GM21825 (cell line): ENCODE data around the gene SYTL1.
A peak's percentile ranks its signal among the peaks of the same experiment; 100 is the strongest.
"Not testable (repeated sequence)": the region's sequence is repeated elsewhere in the genome, so short reads cannot be mapped to it uniquely, and the experiment has no call there.

Experiments
- ATAC-seq: cut with Tn5 transposase; IDR thresholded peaks from one replicate; pipeline ENCODE4 v1.9.1; 2021; ENCODE audit warnings: mild to moderate bottlenecking, moderate library complexity; ENCODE audit not compliant: unreplicated experiment

SYTL1 gene

DNA sequence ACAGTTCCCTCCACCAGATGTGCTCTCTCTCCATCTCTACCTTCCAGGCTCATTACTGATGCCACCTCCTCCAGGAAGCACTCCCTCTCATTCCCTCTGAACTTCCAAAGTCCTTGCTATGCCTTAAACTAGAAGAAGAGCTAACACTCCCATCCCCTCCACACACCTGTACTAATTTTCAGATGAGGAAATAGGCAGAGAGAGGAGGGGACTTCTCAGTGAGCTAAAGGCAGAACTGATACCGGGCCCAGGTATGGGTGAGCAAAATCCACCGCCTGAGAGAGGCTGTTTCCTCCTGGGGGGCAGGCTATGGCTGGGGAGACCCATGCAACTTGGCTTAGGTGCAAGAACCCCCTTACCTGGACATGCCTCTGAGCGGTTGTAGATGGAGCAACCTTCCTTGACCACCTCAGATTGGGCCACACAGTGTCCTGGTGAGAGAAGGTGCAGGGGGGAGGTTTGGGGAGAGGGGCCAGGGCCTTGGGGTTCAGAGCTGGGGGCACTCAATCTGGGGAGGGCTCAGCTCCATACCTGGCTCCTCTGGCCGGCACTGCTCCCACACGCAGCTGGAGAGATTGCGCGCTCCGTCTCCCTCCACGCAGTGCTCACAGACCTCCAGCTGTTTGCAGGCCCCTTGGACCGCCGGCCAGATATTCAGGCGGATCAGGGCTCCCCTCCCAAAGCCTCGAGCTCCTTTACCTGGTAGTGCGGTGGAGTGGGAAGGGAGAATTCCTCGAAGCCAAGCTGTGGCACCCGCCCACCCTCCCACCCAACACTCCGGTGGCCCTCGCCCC, 40.3 kb downstream of the SYTL1 start:
- ATAC-seq: no peak

DNA sequence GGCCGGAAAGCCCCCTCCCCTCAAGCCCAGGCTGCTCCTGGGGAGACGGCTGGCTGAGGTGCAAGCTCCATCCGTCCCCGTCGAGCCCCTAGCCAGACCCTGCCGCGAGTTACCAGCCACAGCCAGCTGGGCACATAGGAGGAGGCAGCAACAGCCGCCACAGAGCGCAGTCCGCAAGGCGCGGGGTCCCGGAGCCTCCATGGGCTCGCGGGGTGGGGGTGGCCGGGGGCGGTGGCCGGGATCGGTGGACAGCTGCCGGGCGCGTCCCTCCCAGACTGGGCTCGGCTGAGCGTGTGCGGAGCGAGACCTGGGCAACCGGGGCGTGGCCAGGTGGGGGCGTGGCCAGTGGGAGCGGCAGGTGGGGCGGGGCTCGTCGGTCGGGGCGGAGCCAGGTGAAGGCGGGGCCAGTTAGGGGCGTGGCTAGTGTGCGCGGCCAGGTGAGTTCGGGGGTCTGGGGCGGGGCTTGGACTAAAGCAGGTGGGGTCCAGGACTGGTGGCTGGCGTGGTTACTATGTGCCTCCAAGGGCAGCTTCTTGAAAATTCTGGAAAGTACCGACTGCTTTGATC, 41.3 kb downstream of the SYTL1 start, which contains the start of gene CD164L2:
Gene CD164L2, minus strand, starts transcription at position 295 of the 567 bp plus-strand sequence. Its CDS starts 94 bp downstream, at position 201.
- ATAC-seq: no peak

GRCh38 chr1:27383661-27384060, 41.8 kb downstream of the SYTL1 start:
- ATAC-seq: no peak

GRCh38 chr1:27384797-27385196, 43.0 kb downstream of the SYTL1 start:
- ATAC-seq: not testable (repeated sequence)

- ATAC-seq: no peak
These were observed 46.6 kb downstream of the SYTL1 start for GRCh38 chr1:27388337-27389005.

GRCh38 chr1:27391511-27392095, 49.8 kb downstream of the SYTL1 start:
- ATAC-seq: no peak

DNA sequence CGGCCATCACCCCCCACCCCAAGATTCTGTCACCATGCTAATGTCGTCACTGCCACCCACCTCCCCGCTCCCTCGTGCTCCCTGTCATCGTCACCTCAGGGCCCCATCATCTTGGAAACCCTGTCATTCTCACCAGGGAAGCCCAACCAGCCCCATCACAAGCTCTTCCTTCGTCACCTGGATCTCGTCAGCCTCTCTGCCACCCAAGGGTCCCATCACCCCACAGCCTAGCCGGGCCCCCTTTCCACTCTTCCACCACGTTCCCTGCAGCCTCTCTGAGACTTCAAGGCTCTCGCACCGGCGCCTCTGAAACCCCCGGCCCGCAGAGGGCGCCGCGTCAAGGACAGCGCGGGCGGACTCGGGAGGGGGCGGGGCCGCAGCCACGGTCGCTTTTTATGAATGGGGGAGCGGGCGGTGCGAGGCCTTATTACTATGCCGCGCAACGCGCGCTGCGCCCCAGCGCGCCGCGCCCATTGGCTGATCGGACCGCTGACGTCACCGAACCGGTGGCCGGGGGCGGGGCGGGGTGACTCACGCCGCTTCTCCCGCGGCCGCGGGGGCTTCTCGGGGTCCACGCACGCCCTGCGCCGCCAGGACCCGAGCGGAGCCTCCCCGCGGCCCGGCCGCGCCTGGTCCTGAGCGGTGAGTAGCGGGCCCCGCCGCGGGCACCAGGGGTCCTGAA, 50.4 kb downstream of the SYTL1 start, which contains the start of gene GPR3:
Gene GPR3, plus strand, starts transcription at position 527 of the 682 bp plus-strand sequence. CDS start 1,177 bp downstream, outside the sequence.
- ATAC-seq: peak; percentile 65

DNA sequence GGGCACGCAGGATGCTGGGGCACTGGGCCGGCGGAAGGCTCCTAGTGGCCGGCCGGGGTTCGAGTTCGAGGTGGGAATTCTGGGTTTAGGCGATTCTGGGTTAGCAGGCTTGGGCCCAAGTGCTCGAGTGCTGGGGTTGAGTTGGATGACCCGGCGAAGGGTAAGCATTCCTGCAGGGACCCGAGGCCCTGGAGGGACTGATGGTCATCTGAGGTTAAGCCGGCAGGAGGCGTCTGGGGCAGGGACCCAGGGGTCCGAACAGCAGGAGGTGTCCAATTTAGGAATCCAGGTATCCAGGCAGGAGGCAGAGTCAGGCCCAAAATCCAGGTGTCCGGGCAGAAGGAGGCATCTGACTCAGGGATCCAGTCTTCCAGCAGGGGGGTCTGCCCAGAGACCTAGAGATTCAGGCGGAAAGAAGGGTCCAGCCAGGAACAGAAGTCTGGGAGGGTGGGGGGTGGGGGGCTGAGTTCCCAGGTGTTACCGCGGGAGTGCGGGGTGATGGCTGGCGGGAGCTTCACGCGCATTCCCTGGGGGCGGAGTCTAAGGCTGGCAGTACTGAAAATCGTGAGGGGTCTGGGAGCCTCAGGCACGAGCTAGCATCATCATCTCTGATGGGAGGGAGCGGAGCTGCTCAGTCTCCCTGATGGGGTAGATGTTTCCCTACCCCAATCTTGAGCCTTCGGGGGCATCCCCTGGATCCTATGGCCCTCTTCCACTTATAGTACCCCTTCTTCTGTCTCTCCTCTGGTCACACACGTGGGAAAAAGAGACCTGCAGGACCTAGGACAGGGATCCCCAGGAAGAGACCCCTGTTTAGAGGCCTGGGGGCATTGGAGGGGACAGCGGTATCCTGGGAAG, 51.2 kb downstream of the SYTL1 start:
- no peak for ATAC-seq

DNA sequence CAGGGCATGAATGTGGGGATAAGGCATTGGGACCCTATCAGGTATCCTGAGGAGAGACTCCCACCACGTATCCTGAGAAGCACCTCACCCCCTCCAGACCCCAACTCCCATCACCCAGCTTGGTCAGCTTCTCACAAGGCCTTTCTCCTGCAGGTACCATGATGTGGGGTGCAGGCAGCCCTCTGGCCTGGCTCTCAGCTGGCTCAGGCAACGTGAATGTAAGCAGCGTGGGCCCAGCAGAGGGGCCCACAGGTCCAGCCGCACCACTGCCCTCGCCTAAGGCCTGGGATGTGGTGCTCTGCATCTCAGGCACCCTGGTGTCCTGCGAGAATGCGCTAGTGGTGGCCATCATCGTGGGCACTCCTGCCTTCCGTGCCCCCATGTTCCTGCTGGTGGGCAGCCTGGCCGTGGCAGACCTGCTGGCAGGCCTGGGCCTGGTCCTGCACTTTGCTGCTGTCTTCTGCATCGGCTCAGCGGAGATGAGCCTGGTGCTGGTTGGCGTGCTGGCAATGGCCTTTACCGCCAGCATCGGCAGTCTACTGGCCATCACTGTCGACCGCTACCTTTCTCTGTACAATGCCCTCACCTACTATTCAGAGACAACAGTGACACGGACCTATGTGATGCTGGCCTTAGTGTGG, 51.9 kb downstream of the SYTL1 start:
- no peak for ATAC-seq

DNA sequence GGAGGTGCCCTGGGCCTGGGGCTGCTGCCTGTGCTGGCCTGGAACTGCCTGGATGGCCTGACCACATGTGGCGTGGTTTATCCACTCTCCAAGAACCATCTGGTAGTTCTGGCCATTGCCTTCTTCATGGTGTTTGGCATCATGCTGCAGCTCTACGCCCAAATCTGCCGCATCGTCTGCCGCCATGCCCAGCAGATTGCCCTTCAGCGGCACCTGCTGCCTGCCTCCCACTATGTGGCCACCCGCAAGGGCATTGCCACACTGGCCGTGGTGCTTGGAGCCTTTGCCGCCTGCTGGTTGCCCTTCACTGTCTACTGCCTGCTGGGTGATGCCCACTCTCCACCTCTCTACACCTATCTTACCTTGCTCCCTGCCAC, 52.4 kb downstream of the SYTL1 start:
- ATAC-seq: no peak

DNA sequence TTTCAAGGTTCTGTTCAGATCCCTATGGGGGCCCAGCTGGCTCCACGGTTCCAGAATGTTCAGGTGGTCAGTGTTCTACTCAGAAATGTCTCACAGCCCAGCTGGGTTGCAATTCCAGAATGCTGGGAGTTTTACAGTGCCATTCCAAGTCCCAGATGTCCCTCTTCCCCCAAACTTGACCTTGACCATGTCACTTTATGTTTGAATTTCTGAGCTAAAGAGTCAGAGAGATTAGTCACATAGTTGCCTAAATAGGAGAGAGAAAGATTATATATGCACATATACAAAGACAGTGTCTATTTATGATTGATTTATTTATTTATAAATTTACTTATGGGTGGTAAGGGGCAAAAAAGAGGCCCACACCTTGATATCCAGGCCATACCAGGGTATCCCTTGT, 53.1 kb downstream of the SYTL1 start:
- ATAC-seq: no peak

GRCh38 chr1:27395441-27396195, 53.8 kb downstream of the SYTL1 start:
- no peak for ATAC-seq

DNA sequence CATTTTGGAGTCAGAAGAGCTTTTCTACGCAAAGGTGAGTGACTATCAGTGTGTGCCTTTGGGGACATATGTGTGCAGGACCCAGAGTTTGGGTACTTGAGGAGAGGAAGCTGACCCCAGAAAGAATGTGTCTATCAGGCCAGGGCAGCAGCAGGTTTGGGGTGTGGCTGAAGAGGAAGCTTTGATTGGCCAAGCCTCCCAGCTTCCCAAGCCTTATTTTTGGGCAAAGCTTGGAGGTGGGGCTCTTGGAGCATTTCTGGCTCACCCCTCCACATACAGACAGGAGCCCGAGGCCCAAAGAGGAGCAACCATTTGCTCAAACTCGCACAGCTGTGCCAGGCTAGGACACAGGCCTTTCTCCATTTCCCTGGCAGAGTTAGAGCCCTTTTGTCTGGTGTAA, 55.3 kb downstream of the SYTL1 start:
- ATAC-seq: no peak

DNA sequence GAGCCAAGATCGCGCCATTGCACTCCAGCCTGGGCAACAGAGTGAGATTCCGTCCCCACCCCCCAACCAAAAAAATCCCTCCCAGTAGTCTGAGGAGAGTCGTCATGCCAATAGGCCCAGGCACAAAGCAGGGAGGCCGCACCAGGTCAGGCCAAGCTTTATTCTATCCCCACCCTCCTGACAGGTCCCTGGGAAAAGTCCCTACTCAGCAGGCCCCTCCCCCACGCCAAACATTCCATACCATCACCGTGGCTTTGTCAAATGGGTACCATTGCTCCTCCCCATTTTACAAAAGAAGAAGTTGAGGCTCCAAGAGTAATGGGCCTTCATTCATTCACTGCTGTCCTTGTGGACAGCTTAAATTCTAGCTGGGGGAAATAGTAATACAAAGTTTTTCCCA, 55.9 kb downstream of the SYTL1 start:
- ATAC-seq: no peak

DNA sequence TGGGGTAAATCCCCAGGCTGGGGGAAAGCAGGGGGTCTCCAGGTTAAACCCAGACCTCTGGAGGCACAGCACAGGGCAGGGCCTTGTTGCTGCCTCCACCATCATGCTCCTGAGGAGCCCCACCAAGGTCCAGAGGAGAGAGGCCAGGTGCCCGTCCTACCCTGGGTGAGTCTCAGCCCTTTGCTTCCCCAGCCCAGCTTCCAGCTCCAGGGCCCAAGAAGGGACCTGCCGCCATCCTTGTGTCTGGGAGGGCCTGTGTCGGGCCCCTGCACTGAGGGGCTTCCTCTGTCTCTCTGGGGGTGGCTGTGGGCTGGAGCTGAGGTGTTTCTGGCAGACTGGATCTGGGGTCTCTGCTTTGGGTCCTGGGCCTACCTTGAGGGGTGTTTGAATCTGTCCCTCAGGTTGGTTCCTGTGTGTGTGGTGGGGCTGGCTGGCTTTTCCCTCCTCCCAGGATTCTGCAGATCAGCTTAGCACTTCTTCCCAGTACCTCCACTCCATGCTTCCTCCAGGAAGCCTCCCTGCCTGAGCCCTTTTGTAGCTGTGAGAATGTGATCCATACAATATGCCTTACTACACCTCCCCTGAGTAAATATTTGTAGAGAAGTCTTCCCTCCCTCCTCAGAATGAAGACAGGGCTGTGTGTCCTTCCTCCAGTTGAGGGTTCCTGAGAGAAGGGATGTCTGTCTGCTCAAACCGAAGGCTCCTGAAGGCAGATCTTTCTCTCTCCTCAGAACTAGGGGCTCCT, 56.8 kb downstream of the SYTL1 start:
- ATAC-seq: no peak

DNA sequence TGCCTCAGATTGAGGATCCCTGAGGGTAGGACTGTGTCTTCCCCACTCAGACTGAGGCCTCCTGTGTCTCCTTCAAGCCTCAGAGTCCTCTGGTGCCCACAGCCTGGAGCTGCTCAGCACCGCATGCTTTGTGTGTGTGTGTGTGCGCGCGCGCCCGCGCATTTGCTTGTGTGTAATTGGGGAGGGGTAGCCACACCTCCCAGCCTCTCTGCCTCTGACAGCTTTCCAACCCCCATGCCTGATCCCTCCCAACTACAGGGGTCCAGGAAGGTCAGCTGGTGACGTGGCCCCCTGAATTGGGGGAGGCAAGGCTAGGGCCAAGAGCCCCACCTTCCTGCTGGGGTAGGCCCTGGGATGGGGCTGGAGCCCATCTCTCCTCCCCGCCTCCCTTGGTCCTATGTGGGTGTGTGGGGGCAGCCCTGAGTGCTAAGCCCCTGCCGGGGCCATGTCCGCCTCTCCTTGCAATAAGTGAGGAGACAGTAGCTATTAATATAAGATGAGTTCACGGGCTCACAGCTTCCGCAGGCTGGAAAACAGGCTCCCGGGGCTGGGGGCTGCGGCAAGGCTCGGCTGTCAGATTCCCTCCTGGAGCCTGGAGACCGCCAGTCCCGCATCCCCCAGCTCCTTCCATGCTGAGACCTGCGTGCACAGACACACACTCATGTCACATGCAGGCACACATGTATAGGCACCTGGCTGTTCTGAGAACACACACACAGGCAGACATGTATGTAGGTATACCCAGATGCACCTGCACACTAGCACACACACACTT, 57.6 kb downstream of the SYTL1 start:
- ATAC-seq: no peak
